Naive thymus-derived CD4-positive, alpha-beta T cell (primary cell): ENCODE results near the gene DCAF5. TPM values are rescaled to one million over a fixed set of nuclear protein-coding genes. Genes with fewer than 3 reads are reported as not detected.
"Not testable (repeated sequence)": the region's sequence is repeated elsewhere in the genome, so short reads cannot be mapped to it uniquely, and the experiment has no call there.

Experiments
- ATAC-seq: fragments of 150-1000 bp; cut with Tn5 transposase; 2 replicates; pipeline ENCODE4 v1.10.0; 2021; ENCODE audit warnings: mild to moderate bottlenecking, moderate library complexity
- CTCF ChIA-PET: fragments of 350-600 bp; sonication (Branson Sonifier 250); formaldehyde crosslinking; loops from one replicate; lab custom pipeline; 2021; ENCODE audit warnings: antibody characterized with exemption; lab: Charles Lee
- POLR2A ChIA-PET: fragments of 350-600 bp; sonication (Branson Sonifier 250); formaldehyde crosslinking; loops from one replicate; lab custom pipeline; 2021; ENCODE audit warnings: antibody characterized with exemption, inconsistent platforms; lab: Charles Lee
- DNase-seq, 9 donors: peaks; one replicate each; pipeline versions ENCODE4 v3.0.0 to v3.0.0-alpha.2; 2020 to 2022; ENCODE audit warnings: mixed read lengths in 1 of 9
- H3K27ac ChIP-seq: one replicate; pipeline ENCODE4 v1.7.0; 2013; ENCODE audit warnings: mild to moderate bottlenecking, low read depth, low read length, moderate library complexity
- H3K27me3 ChIP-seq, 2 donors: one replicate each; pipeline ENCODE4 v1.7.0; 2013; ENCODE audit warnings: low read length in 2 of 2, mild to moderate bottlenecking in 2 of 2, moderate library complexity in 2 of 2; ENCODE audit not compliant: control insufficient read depth in 2 of 2, insufficient read depth in 2 of 2
- H3K36me3 ChIP-seq, 3 experiments: 1 replicate in 2 of 3; 2 replicates in 1 of 3; pipeline ENCODE4 v1.7.0; 2013; ENCODE audit warnings: low read length in 3 of 3, mild to moderate bottlenecking in 3 of 3, moderate library complexity in 1 of 3; ENCODE audit not compliant: insufficient read depth in 3 of 3, control insufficient read depth in 2 of 3
- H3K4me1 ChIP-seq, 2 donors: one replicate each; pipeline ENCODE4 v1.7.0; 2013; ENCODE audit warnings: low read length in 2 of 2, mild to moderate bottlenecking in 2 of 2, moderate library complexity in 1 of 2; ENCODE audit not compliant: control insufficient read depth in 2 of 2, insufficient read depth in 2 of 2
- H3K4me3 ChIP-seq: 2 replicates; pipeline ENCODE4 v1.7.0; 2013; ENCODE audit warnings: mild to moderate bottlenecking, low read length
- H3K9me3 ChIP-seq, 3 experiments: 1 replicate in 2 of 3; 2 replicates in 1 of 3; pipeline ENCODE4 v1.7.0; 2013; ENCODE audit warnings: low read length in 3 of 3; ENCODE audit not compliant: control insufficient read depth in 2 of 3
- H3K27ac Mint-ChIP-seq, 9 donors: one replicate each; pipeline ENCODE4 v1.8.0; 2020 to 2022; ENCODE audit warnings: mixed read lengths in 9 of 9, mild to moderate bottlenecking in 8 of 9, moderate library complexity in 5 of 9, inconsistent platforms in 2 of 9
- H3K27me3 Mint-ChIP-seq, 5 donors: one replicate each; pipeline ENCODE4 v1.8.0; 2021 to 2022; ENCODE audit warnings: mixed read lengths in 5 of 5, mild to moderate bottlenecking in 1 of 5
- H3K36me3 Mint-ChIP-seq, 5 donors: one replicate each; pipeline ENCODE4 v1.8.0; 2020 to 2022; ENCODE audit warnings: mixed read lengths in 5 of 5, mild to moderate bottlenecking in 3 of 5, inconsistent platforms in 1 of 5
- H3K4me1 Mint-ChIP-seq, 7 donors: one replicate each; pipeline ENCODE4 v1.8.0; 2020 to 2022; ENCODE audit warnings: mixed read lengths in 7 of 7, mild to moderate bottlenecking in 3 of 7, inconsistent platforms in 1 of 7
- H3K4me3 Mint-ChIP-seq, 10 donors: one replicate each; pipeline ENCODE4 v1.8.0; 2020 to 2022; ENCODE audit warnings: mild to moderate bottlenecking in 10 of 10, mixed read lengths in 10 of 10, moderate library complexity in 6 of 10, inconsistent platforms in 2 of 10
- H3K9me3 Mint-ChIP-seq, 11 donors: one replicate each; pipeline ENCODE4 v1.8.0; 2020 to 2022; ENCODE audit warnings: mixed read lengths in 11 of 11, mild to moderate bottlenecking in 4 of 11, inconsistent platforms in 1 of 11, moderate library complexity in 1 of 11
- intact Hi-C, 2 donors: fragments of 100-400 bp; cut with micrococcal nuclease; formaldehyde crosslinking; loops; one replicate each; pipeline ENCODE4 v1.15.1; 2023
- polyA plus RNA-seq, 2 donors: library from polyadenylated mRNA; unstranded; fragments of 300-500 nt; fragmentation: Illumina TruSeq; gene quantifications; one replicate each; pipeline ENCODE4 v1.2.3, GENCODE V29; 2021
- total RNA-seq, 6 experiments: library from RNA in 5 of 6; stranded (reverse) in 5 of 6; gene quantifications; 1 replicate in 5 of 6; 2 replicates in 1 of 6; pipeline ENCODE4 v1.2.3 and lab custom pipeline; 2021 to 2026

Gene DCAF5
- total and polyA plus RNA-seq, 7 experiments from 2014 or later = 43.0 to 89.2 (median 70.4) TPM

- ATAC-seq = peak; percentile 41
Observed at GRCh38 chr14:69183735-69184134, 30.8 kb upstream of the DCAF5 start.

GRCh38 chr14:69182580-69182979, 29.7 kb upstream of the DCAF5 start:
- H3K27ac Mint-ChIP-seq, H3K4me1 Mint-ChIP-seq, H3K36me3 ChIP-seq, ATAC-seq, H3K4me3 Mint-ChIP-seq, H3K9me3 ChIP-seq, DNase-seq, H3K36me3 Mint-ChIP-seq, H3K4me1 ChIP-seq, H3K27me3 ChIP-seq, intact Hi-C loops, CTCF ChIA-PET, POLR2A ChIA-PET, H3K9me3 Mint-ChIP-seq, H3K27ac ChIP-seq, H3K4me3 ChIP-seq: not testable (repeated sequence)
- peaks cover 0 to 16% (median 0%) of the 10 kb centered on the region in 5 donors for H3K27me3 Mint-ChIP-seq

More at GRCh38 chr14:69183735-69184134, 30.8 kb upstream of the DCAF5 start:
- no peaks in the 10 kb centered on the region for H3K4me1 Mint-ChIP-seq
- no peaks in the 10 kb centered on the region for H3K36me3 Mint-ChIP-seq
- ChIA-PET POLR2A (interaction anchor here (0.6 kb wide), 1 partner anchor 15 kb away, joined by 3 read pairs; no protein-coding TSS in a partner anchor), CTCF (no interaction called here)
- H3K27ac Mint-ChIP-seq = peak overlapping the region in 1 of 9 donors; percentile 51
- Histone ChIP-seq H3K4me3 (no peak overlapping the region), H3K36me3 (no peaks in the 10 kb centered on the region), H3K4me1 (no peaks in the 10 kb centered on the region), H3K27ac (no peak overlapping the region), H3K27me3 (no peaks in the 10 kb centered on the region), H3K9me3 (no peaks in the 10 kb centered on the region)
- no peak for DNase-seq
- intact Hi-C loops = no loop called here
- no peak overlapping the region for H3K4me3 Mint-ChIP-seq
- peaks cover 0 to 3% (median 0%) of the 10 kb centered on the region in 11 donors for H3K9me3 Mint-ChIP-seq
- H3K27me3 Mint-ChIP-seq = peaks cover 0 to 20% (median 0%) of the 10 kb centered on the region in 5 donors

- Histone ChIP-seq H3K36me3 (no peaks in the 10 kb centered on the region), H3K27me3 (no peaks in the 10 kb centered on the region), H3K9me3 (no peaks in the 10 kb centered on the region), H3K27ac (no peak overlapping the region), H3K4me1 (no peaks in the 10 kb centered on the region), H3K4me3 (no peak overlapping the region)
- Mint-ChIP-seq H3K4me3 (no peak overlapping the region), H3K4me1 (no peaks in the 10 kb centered on the region), H3K27ac (no peak overlapping the region), H3K36me3 (no peaks in the 10 kb centered on the region), H3K9me3 (peaks cover 0 to 3% (median 0%) of the 10 kb centered on the region in 11 donors), H3K27me3 (peaks cover 0 to 18% (median 0%) of the 10 kb centered on the region in 5 donors)
- ChIA-PET POLR2A (interaction anchor here (0.6 kb wide), 1 partner anchor 15 kb away, joined by 5 read pairs; no protein-coding TSS in a partner anchor), CTCF (no interaction called here)
- ATAC-seq = no peak
- intact Hi-C loops = no loop called here
- no peak for DNase-seq
Observed at GRCh38 chr14:69181491-69181890, 28.6 kb upstream of the DCAF5 start.

GRCh38 chr14:69175130-69175529, 22.2 kb upstream of the DCAF5 start:
- Mint-ChIP-seq H3K9me3 (no peaks in the 10 kb centered on the region), H3K4me3 (no peak overlapping the region), H3K27me3 (peaks cover 0 to 30% (median 6%) of the 10 kb centered on the region in 5 donors), H3K36me3 (no peaks in the 10 kb centered on the region), H3K4me1 (peaks cover 0 to 1% (median 0%) of the 10 kb centered on the region in 7 donors), H3K27ac (no peak overlapping the region)
- Histone ChIP-seq H3K27me3 (no peaks in the 10 kb centered on the region), H3K27ac (no peak overlapping the region), H3K9me3 (no peaks in the 10 kb centered on the region), H3K36me3 (no peaks in the 10 kb centered on the region), H3K4me3 (no peak overlapping the region), H3K4me1 (no peaks in the 10 kb centered on the region)
- POLR2A ChIA-PET = no interaction called here
- DNase-seq (no peak), ATAC-seq (no peak)
- intact Hi-C loops = no loop called here
- CTCF ChIA-PET = no interaction called here

- ATAC-seq (no peak), DNase-seq (no peak)
- H3K27ac Mint-ChIP-seq = no peak overlapping the region
- CTCF ChIA-PET = no interaction called here
- peaks cover 0 to 26% (median 3%) of the 10 kb centered on the region in 5 donors for H3K27me3 Mint-ChIP-seq
- intact Hi-C loops = no loop called here
- H3K4me3 Mint-ChIP-seq = no peak overlapping the region
- no peaks in the 10 kb centered on the region for H3K9me3 ChIP-seq
- H3K9me3 Mint-ChIP-seq = no peaks in the 10 kb centered on the region
- no peak overlapping the region for H3K4me3 ChIP-seq
- H3K36me3 ChIP-seq = no peaks in the 10 kb centered on the region
- no peaks in the 10 kb centered on the region for H3K27me3 ChIP-seq
- H3K4me1 Mint-ChIP-seq = peaks cover 0 to 4% (median 0%) of the 10 kb centered on the region in 7 donors
- H3K4me1 ChIP-seq = no peaks in the 10 kb centered on the region
- no peak overlapping the region for H3K27ac ChIP-seq
- no peaks in the 10 kb centered on the region for H3K36me3 Mint-ChIP-seq
- POLR2A ChIA-PET = no interaction called here
Observed at GRCh38 chr14:69171569-69171968, 18.6 kb upstream of the DCAF5 start.

DNA sequence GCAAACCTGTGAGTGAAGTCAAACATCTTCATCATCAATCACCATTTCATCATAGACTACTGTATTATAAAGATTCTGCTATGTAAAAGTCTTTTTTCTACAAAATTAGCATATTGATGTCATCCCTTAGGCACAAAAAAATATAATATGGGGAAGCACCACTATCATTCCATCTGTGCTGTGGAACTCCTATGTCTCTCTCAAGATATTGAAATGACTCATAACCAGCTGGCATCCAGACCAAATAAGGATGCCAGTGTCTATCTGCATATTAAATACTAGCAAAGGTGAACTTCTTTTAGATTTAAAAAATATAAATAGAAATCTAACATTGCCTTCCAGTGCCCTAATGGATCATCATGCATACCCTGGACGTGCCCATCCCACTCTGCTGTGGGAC, 17.9 kb upstream of the DCAF5 start:
- CTCF ChIA-PET = no interaction called here
- POLR2A ChIA-PET = no interaction called here
- no peaks in the 10 kb centered on the region for H3K36me3 ChIP-seq
- no peak overlapping the region for H3K27ac ChIP-seq
- Mint-ChIP-seq H3K9me3 (peaks cover 0 to 3% (median 0%) of the 10 kb centered on the region in 11 donors), H3K36me3 (no peaks in the 10 kb centered on the region), H3K4me1 (peaks cover 0 to 4% (median 0%) of the 10 kb centered on the region in 7 donors), H3K27me3 (peaks cover 0 to 24% (median 3%) of the 10 kb centered on the region in 5 donors), H3K27ac (no peak overlapping the region), H3K4me3 (no peak overlapping the region)
- DNase-seq (no peak), ATAC-seq (no peak)
- no peak overlapping the region for H3K4me3 ChIP-seq
- no peaks in the 10 kb centered on the region for H3K4me1 ChIP-seq
- no peaks in the 10 kb centered on the region for H3K27me3 ChIP-seq
- intact Hi-C loops = no loop called here
- H3K9me3 ChIP-seq = no peaks in the 10 kb centered on the region

- POLR2A ChIA-PET = interaction anchor here (0.6 kb wide), 1 partner anchor 14 kb away, joined by 4 read pairs; no protein-coding TSS in a partner anchor
- intact Hi-C loops = not testable (repeated sequence)
Observed at GRCh38 chr14:69165787-69166186, 12.9 kb upstream of the DCAF5 start.

More at GRCh38 chr14:69165787-69166186, 12.9 kb upstream of the DCAF5 start:
- H3K27ac ChIP-seq, H3K27ac Mint-ChIP-seq, ATAC-seq, H3K4me3 Mint-ChIP-seq, H3K36me3 ChIP-seq, H3K4me3 ChIP-seq, H3K9me3 ChIP-seq, H3K4me1 Mint-ChIP-seq, H3K27me3 ChIP-seq, CTCF ChIA-PET, H3K4me1 ChIP-seq, DNase-seq: not testable (repeated sequence)
- peaks cover 0 to 46% (median 12%) of the 10 kb centered on the region in 5 donors for H3K27me3 Mint-ChIP-seq
- peaks cover 1 to 38% (median 15%) of the 10 kb centered on the region in 11 donors for H3K9me3 Mint-ChIP-seq
- peaks cover 0 to 16% (median 2%) of the 10 kb centered on the region in 5 donors for H3K36me3 Mint-ChIP-seq
